T follicular helper cell (primary cell): Measurements from ENCODE around the gene SLC37A1.

Experiments used
- DNase-seq: peaks from one replicate; pipeline ENCODE4 v3.0.0-alpha.2; 2020; ENCODE audit warnings: low read depth

The SLC37A1 gene

DNA sequence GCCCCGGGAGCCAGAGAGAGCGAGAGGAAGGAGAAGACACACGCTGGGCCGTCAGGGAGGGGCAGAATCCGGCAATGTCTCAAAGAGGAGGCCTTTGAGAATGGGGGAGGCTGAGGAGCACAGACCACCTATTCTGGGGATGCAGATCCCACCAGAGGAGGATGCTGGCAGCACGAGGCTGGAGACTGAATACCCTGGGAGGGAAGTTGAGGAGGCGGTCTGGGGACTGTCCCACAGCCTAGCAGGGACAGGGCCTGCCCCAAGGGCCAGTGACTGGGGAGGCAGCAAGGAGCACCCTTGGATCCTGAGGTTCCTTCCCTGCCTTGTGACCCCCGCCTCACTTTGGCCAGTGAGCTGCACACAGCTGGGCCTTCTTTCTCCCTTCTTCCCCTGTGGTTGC, 49.2 kb downstream of the SLC37A1 start:
- DNase-seq = no peak

DNA sequence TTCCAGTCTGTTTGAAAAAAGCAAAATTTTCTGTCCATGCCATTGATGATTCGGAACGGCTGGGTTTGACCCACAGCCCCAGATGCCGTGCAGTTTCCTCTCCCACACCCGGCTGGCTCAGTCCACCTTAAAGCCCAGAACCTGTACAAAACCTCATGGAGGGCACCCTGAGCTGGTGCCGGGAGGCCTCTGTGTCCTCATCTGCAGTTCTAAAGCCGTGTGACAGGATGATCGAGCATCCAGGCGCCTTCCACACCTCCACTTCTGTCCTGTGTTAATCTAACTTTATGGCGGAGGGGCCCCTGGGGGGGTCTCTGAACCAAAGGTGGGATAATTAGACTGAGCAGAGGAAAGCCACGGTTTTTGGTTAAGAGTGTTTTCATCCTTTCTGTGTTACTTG, 49.6 kb downstream of the SLC37A1 start:
- no peak for DNase-seq

DNA sequence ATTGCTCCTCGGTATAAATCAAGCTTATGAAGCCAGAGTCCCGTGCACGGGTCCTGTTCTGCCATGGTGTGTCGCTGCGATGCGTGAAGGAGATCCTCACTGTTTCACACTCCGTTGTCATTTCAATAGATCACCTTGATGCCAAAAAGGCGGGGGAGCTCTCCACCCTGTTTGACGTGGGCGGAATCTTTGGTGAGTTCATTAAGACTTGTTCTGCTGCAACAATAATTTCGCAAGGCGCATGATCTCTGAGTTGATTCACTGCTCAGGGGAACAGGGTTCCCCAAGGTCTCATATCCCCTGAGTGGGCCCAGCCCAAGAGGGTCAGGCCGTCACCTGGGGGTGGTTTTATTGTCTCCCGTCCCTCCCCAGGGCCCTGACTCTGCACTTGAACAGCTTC, 50.0 kb downstream of the SLC37A1 start:
- no peak for DNase-seq

- DNase-seq = no peak
Observed at GRCh38 chr21:42564561-42564971, 50.9 kb downstream of the SLC37A1 start.

GRCh38 chr21:42565206-42565810, 51.7 kb downstream of the SLC37A1 start:
- no peak for DNase-seq

GRCh38 chr21:42565886-42566523, 52.4 kb downstream of the SLC37A1 start:
- DNase-seq = no peak

DNA sequence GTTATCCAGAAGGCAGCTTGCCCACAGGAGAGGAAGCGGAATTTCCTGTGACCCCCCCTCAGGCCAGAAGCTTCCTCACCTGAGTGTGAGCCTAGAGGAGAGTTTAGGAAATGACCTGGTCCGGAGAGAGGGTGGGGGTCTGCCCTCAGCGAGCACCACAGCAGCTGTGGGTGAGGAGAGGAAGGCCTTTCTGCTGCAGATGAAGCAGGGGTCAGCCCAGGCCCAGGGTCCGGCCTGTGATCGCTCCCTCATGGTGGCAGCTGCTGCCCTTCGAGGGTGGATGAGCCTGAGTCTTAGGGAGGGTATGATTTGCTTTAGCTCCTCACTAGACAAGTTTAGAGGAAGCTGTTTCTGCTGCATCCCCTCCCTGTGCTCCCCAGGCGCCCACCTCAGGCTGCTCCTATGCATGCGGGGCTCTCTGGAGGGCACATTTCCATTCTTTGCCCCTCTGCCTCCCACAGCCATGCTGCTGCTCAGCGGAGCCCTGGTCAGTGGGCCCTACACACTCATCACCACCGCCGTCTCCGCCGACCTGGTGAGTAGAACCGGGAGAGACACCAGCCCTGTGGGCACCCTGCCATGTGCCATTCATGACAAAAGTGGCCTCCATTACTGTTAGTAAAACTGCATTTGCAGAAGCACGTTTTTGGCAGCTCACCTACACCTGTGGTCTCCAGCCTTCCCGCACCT, 53.0 kb downstream of the SLC37A1 start:
- DNase-seq = no peak

- no peak for DNase-seq
Observed at GRCh38 chr21:42567214-42567555, 53.5 kb downstream of the SLC37A1 start.

- no peak for DNase-seq
Observed at GRCh38 chr21:42567861-42568260, 54.2 kb downstream of the SLC37A1 start.

- no peak for DNase-seq
Observed at GRCh38 chr21:42568376-42568775, 54.7 kb downstream of the SLC37A1 start.

GRCh38 chr21:42568866-42569731, 55.4 kb downstream of the SLC37A1 start:
- no peak for DNase-seq

- no peak for DNase-seq
Observed at GRCh38 chr21:42569732-42570301, 56.2 kb downstream of the SLC37A1 start.

GRCh38 chr21:42570362-42570761, 56.7 kb downstream of the SLC37A1 start:
- no peak for DNase-seq

DNA sequence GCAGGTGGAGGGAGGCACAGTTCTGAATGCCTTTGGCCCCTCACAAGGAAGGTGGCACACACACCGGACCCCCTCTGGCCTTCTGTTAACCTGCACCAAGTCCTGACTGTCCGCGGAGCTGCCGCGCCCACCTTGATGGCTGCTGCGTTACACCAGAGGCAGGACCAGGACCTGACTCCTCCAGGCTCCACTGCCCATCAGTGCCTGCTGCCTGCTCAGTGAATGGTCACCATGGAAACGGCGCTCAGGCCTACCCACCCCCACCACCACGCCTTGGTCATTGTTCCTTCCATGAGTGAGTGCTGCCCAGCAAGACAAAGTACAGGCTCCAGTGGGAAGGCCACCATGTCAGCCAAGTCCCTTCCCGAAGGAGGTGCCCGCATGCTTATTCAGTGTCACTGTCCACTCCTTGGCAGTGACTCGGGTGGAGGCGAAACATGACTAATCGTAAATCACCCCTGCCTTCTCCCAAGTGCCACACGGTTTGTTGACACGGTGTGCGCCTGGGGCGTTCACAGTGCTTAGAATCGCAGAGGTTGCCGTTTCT, 57.3 kb downstream of the SLC37A1 start:
- no peak for DNase-seq

DNA sequence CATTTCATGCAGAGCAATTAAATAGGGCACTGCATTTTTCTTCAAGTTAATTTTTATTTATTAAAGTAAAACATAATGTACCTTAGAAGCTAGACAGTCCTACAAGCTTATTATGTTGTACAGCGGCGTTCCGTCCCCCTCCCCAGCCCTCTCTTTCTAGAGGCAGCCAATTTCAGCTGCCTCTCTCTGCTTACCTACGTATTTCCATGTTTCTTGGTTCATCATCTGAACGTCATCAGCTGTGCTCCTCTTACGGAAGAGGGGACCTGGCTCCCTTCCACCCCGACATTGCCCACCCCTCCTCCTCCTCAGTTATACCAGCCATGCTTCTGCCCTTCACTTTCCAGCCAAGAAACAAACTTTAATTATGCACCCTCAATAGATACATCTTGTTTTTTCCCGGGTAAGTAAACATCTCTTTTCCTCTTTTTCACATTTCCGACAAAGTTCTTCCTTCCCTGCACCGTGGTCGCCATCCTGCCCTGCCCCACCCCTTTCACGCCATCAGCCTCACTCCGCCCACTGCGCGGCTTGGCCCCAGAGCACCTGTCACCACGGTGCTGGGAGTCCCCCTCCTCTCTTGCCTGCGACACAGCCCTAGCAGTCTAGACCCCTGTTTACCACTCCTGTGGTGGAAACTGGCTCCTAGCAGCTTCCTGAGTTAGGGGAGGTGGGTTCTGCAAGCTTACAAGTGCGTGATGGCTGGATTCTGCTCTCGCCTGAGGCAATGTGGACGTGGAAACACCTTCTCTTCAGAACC, 57.9 kb downstream of the SLC37A1 start:
- DNase-seq = no peak

- DNase-seq = no peak
Observed at GRCh38 chr21:42572906-42573495, 59.3 kb downstream of the SLC37A1 start.

DNA sequence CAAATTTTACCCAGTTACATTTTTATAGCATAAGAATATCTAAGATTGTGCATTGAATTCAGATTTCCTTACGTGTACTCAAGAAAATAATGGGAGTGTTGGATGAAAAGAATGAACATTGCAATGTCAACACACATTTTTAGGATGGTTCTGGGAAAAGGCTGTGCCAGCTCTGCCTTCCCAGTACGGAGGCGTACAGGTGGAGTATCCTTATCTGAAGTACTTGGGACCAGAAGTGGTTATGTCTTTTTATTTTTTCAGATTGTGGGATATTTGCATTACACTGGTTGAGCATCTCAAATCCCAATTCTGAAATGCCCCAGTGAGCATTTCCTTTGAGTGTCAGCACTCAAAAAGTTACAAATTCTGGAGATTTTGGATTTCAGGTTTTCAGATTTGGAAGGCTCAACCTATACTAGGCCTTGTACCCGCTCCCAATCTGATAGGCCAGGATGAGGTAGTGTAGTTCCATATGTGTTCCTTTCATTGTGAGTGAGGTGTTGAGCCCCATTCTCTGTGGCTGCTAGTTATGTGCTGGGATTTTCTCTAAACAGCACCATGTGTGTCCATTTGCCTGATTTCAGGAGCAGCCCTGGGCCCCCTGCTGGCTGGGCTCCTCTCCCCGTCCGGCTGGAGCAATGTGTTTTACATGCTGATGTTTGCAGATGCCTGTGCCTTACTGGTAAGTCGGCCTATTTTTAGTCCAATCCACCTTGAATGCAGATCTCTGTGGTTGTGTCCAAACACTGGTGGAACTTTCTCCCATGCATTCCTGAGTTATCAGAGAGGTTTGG, 60.8 kb downstream of the SLC37A1 start:
- no peak for DNase-seq

GRCh38 chr21:42575111-42575510, 61.5 kb downstream of the SLC37A1 start:
- no peak for DNase-seq

DNA sequence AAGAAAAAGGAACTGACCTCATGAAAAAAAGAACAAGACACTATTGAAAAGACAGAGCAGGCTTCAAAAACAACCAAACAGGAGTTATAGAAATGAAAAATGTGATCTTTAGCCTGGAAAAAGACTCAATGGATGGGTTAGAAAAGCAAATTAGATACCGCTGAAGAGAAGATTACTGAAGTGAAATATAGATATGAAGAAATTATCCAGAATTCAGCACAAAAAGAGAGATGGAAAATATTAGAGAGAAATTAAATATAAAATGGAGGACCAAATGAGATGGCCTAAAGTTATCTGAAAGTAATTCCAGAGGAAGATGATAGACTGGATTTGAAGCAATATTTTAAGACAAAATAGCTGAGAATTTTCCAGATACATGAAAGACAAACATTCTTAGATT, 63.0 kb downstream of the SLC37A1 start:
- no peak for DNase-seq

DNA sequence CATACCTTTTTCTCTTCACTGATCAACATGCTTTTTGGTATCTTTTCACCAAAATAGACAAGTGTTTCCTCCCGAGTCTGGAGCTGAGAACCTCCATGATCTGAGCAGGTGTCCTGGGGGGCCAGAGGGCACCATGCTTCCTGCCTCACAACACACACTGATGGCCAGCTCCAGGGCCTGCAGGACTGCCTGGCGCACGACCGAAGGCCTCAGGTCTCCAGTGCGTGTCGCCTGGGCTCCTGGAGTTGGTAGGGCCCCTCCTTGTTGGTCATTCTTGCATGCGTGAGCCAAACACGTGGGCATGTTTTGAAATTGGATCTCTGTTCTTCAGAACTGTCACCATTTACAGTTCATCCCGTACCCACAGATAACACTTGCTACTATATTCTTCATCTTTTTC, 64.4 kb downstream of the SLC37A1 start:
- no peak for DNase-seq
